ENCODE results near the gene HCST.
A peak's percentile ranks its signal among the peaks of the same experiment; 100 is the strongest.

HCST gene

GRCh38 chr19:35931161-35931873 lies 29.0 kb downstream of the HCST start:
- DNase-seq (ENCODE audit: low read depth, low spot score), result peak; percentile 99
- H3K4me3 ChIP-seq (ENCODE audit: low read length), result peak overlapping the region; percentile 54

GRCh38 chr19:35931874-35932202 lies 29.5 kb downstream of the HCST start:
- peak overlapping the region; percentile 15; the same call in 1 of the 2 replicates for H3K4me3 ChIP-seq (ENCODE audit: low read length)
- DNase-seq (ENCODE audit: low read depth, low spot score), result no peak

GRCh38 chr19:35932291-35932936 lies 30.1 kb downstream of the HCST start:
- no peak overlapping the region for H3K4me3 ChIP-seq (ENCODE audit: low read length)

GRCh38 chr19:35935911-35936737 lies 33.8 kb downstream of the HCST start, which contains the start of gene LRFN3:
TSS of gene LRFN3 (plus strand) at chr19:35936374. CDS start at chr19:35939426, 3,052 bp downstream.
- peak; percentile 60 for DNase-seq (ENCODE audit: low read depth, low spot score)

More at GRCh38 chr19:35932291-35932936, 30.1 kb downstream of the HCST start:
- DNase-seq (ENCODE audit: low read depth, low spot score), result no peak

GRCh38 chr19:35936738-35937268 lies 34.5 kb downstream of the HCST start:
- peak overlapping the region; percentile 70 for H3K4me3 ChIP-seq (ENCODE audit: low read length)

More at GRCh38 chr19:35935911-35936737, 33.8 kb downstream of the HCST start, which contains the start of gene LRFN3:
- H3K4me3 ChIP-seq (ENCODE audit: low read length), result peak within 1 kb of the TSS; percentile 70

GRCh38 chr19:35937345-35938281 lies 35.3 kb downstream of the HCST start:
- H3K4me3 ChIP-seq (ENCODE audit: low read length), result peak overlapping the region; percentile 70
- no peak for DNase-seq (ENCODE audit: low read depth, low spot score)

More at GRCh38 chr19:35936738-35937268, 34.5 kb downstream of the HCST start:
- DNase-seq (ENCODE audit: low read depth, low spot score), result no peak

- DNase-seq (ENCODE audit: low read depth, low spot score), result no peak
- H3K4me3 ChIP-seq (ENCODE audit: low read length), result no peak overlapping the region
Measured at GRCh38 chr19:35938282-35939224, 36.2 kb downstream of the HCST start.

- no peak overlapping the region for H3K4me3 ChIP-seq (ENCODE audit: low read length)
- DNase-seq (ENCODE audit: low read depth, low spot score), result no peak
Measured at GRCh38 chr19:35939307-35940077, 37.2 kb downstream of the HCST start.

- DNase-seq (ENCODE audit: low read depth, low spot score), result no peak
- no peak overlapping the region for H3K4me3 ChIP-seq (ENCODE audit: low read length)
Measured at GRCh38 chr19:35940078-35940775, 37.9 kb downstream of the HCST start.

- H3K4me3 ChIP-seq (ENCODE audit: low read length), result no peak overlapping the region
Measured at GRCh38 chr19:35940839-35941238, 38.5 kb downstream of the HCST start.

GRCh38 chr19:35942235-35942634 lies 39.9 kb downstream of the HCST start:
- DNase-seq (ENCODE audit: low read depth, low spot score), result no peak
- H3K4me3 ChIP-seq (ENCODE audit: low read length), result no peak overlapping the region

More at GRCh38 chr19:35940839-35941238, 38.5 kb downstream of the HCST start:
- DNase-seq (ENCODE audit: low read depth, low spot score), result no peak

- H3K4me3 ChIP-seq (ENCODE audit: low read length), result no peak overlapping the region
- no peak for DNase-seq (ENCODE audit: low read depth, low spot score)
Measured at GRCh38 chr19:35943321-35944301, 41.3 kb downstream of the HCST start.

GRCh38 chr19:35944556-35944955 lies 42.2 kb downstream of the HCST start:
- no peak for DNase-seq (ENCODE audit: low read depth, low spot score)

GRCh38 chr19:35945121-35945790 lies 42.9 kb downstream of the HCST start:
- H3K4me3 ChIP-seq (ENCODE audit: low read length), result no peak overlapping the region
- no peak for DNase-seq (ENCODE audit: low read depth, low spot score)

More at GRCh38 chr19:35944556-35944955, 42.2 kb downstream of the HCST start:
- H3K4me3 ChIP-seq (ENCODE audit: low read length), result no peak overlapping the region
